ENCODE data around the gene GABRD.

Gene GABRD

DNA sequence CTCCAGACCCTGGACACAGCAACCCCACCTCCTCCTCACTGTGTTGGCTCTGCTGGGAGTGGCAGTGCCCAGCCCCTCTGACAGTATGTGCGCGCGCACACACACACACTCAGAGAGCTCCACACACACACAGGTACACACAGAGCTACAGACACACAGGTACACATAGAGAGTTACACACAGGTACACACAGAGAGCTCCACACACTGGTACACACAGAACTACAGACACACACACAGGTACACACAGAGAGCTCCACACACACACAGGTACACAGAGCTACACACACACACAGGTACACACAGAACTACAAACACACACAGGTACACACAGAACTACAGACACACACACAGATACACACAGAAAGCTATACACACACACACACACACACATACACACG lies 24.7 kb downstream of the GABRD start:
- TF ChIP-seq POU2F2 (IDR thresholded peaks at IDR 0.05; ENCODE audit: low read depth, low read length) (no peak), SPI1 (IDR thresholded peaks at IDR 0.05; ENCODE audit: low read depth, low read length) (no peak), PAX5 (IDR thresholded peaks at IDR 0.05; ENCODE audit: insufficient read depth, low read length, severe bottlenecking) (no peak), POLR2AphosphoS5 (IDR thresholded peaks at IDR 0.05; ENCODE audit: low read depth, low read length) (no peak), TAF1 (IDR thresholded peaks at IDR 0.05; ENCODE audit: low read depth, low read length) (no peak), POLR2A (IDR thresholded peaks at IDR 0.05; ENCODE audit: low read depth, low read length) (no peak)
- DNase-seq (ENCODE audit: insufficient read length, low spot score) (no peak), FAIRE-seq (no peak)

DNA sequence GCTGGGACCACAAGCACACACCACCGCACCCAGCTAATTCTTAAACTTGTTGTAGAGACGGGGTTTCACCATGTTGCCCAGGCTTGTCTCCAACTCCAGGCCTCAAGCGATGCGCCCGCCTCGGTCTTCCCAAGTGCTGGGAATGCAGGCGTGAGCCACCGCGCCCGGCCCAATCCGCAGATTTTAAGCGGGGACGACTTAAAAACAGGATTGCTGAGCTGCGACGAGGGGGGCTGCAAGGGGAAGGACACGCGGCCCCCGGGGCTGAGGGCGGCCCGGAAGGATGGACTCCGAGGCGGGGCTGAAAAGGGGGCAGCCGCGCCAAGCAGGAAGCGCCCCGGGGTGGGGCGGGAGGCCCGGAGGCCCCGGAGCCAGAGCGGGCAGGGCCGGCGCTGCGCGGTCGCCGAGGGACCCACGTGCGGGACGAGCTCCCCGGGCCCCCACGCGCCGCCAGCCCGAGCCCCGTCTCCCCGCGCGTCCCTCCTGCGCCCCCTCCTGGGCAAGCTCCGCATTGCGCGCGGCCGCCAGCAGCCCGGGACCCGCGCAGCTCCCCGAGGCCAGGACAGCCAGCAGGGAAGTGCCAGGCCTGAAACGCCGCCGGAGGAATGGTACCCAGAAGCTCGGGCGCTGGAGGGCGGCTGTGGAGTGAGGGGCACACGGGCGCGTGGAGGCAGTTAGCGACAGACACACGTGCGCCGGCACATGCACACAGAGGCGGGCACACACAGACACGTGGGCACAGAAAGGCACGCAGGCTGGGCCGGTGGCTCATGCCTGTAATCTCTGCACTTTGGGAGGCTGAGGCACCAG lies 25.6 kb downstream of the GABRD start:
- FAIRE-seq (peak; percentile 45), DNase-seq (ENCODE audit: insufficient read length, low spot score) (peak; percentile 89)
- no peak for TF ChIP-seq SPI1 (IDR thresholded peaks at IDR 0.05; ENCODE audit: low read depth, low read length)
- no peak for TF ChIP-seq POU2F2 (IDR thresholded peaks at IDR 0.05; ENCODE audit: low read depth, low read length)
- TF ChIP-seq PAX5 (IDR thresholded peaks at IDR 0.05; ENCODE audit: insufficient read depth, low read length, severe bottlenecking), result no peak
- no peak for TF ChIP-seq POLR2AphosphoS5 (IDR thresholded peaks at IDR 0.05; ENCODE audit: low read depth, low read length)
- no peak for TF ChIP-seq POLR2A (IDR thresholded peaks at IDR 0.05; ENCODE audit: low read depth, low read length)
- no peak for TF ChIP-seq TAF1 (IDR thresholded peaks at IDR 0.05; ENCODE audit: low read depth, low read length)

DNA sequence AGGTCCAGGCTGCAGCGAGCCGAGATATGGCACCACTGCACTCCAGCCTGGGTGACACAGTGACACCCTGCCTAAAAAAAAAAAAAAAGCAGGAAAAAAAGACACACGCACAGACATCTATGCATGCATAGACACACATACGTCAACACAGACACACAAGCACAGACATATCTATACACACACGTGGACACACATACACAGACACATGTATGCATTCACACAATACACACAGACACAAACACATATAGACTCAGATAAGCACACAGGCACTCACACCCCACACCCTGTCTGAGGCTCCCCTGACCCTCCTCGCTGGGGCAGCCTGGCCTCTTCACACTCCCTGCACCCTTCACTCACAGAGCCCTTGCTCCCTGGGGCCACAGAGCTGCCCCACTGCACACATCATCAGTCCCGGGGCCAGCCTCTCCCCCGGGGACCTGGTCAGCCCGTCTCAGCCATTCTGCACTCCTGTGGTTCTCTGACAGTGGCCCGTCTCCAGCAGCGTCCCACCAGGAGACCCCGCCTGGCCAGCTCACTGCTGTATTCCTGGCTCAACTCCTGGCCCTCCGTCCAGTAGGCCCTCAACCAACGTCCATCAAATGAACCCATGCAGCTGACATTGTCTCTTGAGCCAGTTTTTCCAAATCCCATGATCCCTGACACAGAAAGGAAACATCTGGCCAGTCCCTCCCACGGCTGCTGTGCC lies 26.5 kb downstream of the GABRD start:
- FAIRE-seq (peak; percentile 50), DNase-seq (ENCODE audit: insufficient read length, low spot score) (no peak)
- TF ChIP-seq TAF1 (IDR thresholded peaks at IDR 0.05; ENCODE audit: low read depth, low read length) (no peak), POLR2AphosphoS5 (IDR thresholded peaks at IDR 0.05; ENCODE audit: low read depth, low read length) (no peak), PAX5 (IDR thresholded peaks at IDR 0.05; ENCODE audit: insufficient read depth, low read length, severe bottlenecking) (no peak), SPI1 (IDR thresholded peaks at IDR 0.05; ENCODE audit: low read depth, low read length) (no peak), POLR2A (IDR thresholded peaks at IDR 0.05; ENCODE audit: low read depth, low read length) (no peak), POU2F2 (IDR thresholded peaks at IDR 0.05; ENCODE audit: low read depth, low read length) (no peak)

DNA sequence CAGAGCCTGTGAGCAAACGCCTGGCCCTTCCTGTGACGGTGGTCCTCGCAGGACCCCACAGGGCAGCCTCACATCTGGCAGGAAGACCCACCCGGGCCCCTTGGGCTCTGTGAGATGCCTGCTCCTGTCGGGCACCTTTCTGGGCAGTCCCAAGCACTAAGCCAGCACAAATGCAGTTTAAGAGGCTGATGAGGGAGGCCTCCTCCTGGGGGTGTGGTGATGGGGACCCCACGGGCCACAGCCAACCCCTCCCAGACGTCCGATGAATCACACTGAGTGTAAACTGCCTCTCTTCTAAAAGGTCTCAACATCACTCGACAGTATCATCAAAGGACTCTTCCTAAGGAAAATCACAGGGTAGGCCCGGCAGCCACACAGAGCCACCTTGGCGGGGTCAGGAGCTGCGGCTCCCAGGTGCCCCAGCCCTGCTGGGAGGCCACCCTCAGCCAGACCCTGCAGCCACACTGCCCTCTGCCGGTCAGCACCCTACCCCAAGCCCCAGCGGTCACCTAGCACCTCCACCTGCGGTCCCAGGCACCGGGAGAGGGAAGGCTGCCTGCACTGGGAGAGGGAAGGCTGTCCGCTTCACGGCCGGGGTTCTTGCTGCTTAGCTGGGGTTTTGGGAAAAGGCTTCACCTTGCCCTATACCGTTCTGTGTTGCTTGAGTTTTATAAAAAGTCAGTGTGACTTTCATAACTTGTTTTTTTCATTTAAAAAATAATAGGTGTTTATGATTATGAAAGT lies 27.2 kb downstream of the GABRD start:
- peak; percentile 75 for FAIRE-seq
- peak; percentile 61 for DNase-seq (ENCODE audit: insufficient read length, low spot score)
- TF ChIP-seq TAF1 (IDR thresholded peaks at IDR 0.05; ENCODE audit: low read depth, low read length) (no peak), POU2F2 (IDR thresholded peaks at IDR 0.05; ENCODE audit: low read depth, low read length) (no peak), SPI1 (IDR thresholded peaks at IDR 0.05; ENCODE audit: low read depth, low read length) (no peak), POLR2AphosphoS5 (IDR thresholded peaks at IDR 0.05; ENCODE audit: low read depth, low read length) (no peak), PAX5 (IDR thresholded peaks at IDR 0.05; ENCODE audit: insufficient read depth, low read length, severe bottlenecking) (no peak), POLR2A (IDR thresholded peaks at IDR 0.05; ENCODE audit: low read depth, low read length) (no peak)

DNA sequence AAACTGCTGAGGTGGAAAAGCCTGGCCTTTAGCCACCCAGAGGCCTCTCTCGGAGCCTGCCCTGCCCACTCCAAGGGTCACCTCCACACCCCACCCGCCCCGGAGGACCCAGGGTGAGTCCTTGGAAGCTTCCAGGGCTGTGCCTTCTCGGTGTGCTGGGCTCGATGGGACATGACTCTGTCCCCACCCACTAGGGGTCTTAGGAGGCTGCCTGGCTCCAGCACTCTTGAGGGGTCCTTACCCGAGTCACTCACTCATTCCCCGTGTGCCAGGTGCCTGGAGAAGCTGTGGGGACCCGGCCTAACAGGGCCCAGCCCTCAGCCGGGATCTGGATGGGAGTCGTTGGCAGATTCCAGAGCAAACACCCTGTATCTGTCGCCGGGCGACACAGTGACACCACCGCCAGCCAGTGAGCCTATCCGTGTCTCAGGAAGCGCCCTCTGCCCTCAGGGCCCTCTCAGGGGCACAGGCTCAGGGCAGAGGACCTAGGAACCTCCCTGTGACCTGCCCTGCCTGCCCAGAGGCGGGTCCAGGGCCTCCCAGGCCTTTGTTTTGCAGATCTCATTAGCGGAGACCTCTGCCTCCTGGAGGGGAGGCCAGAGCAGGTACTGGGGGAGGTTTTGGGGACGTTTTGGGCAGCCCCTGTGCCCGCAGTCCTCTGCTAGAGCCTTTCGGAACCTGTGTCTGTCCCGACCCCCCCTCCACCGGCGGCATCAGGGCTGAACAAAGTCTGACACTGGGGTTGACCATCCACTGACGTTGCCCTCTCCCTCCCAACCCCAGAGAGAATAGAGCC lies 28.0 kb downstream of the GABRD start:
- TF ChIP-seq SPI1 (IDR thresholded peaks at IDR 0.05; ENCODE audit: low read depth, low read length) (no peak), POLR2A (IDR thresholded peaks at IDR 0.05; ENCODE audit: low read depth, low read length) (no peak), PAX5 (IDR thresholded peaks at IDR 0.05; ENCODE audit: insufficient read depth, low read length, severe bottlenecking) (no peak), POU2F2 (IDR thresholded peaks at IDR 0.05; ENCODE audit: low read depth, low read length) (no peak), TAF1 (IDR thresholded peaks at IDR 0.05; ENCODE audit: low read depth, low read length) (no peak), POLR2AphosphoS5 (IDR thresholded peaks at IDR 0.05; ENCODE audit: low read depth, low read length) (no peak)

DNA sequence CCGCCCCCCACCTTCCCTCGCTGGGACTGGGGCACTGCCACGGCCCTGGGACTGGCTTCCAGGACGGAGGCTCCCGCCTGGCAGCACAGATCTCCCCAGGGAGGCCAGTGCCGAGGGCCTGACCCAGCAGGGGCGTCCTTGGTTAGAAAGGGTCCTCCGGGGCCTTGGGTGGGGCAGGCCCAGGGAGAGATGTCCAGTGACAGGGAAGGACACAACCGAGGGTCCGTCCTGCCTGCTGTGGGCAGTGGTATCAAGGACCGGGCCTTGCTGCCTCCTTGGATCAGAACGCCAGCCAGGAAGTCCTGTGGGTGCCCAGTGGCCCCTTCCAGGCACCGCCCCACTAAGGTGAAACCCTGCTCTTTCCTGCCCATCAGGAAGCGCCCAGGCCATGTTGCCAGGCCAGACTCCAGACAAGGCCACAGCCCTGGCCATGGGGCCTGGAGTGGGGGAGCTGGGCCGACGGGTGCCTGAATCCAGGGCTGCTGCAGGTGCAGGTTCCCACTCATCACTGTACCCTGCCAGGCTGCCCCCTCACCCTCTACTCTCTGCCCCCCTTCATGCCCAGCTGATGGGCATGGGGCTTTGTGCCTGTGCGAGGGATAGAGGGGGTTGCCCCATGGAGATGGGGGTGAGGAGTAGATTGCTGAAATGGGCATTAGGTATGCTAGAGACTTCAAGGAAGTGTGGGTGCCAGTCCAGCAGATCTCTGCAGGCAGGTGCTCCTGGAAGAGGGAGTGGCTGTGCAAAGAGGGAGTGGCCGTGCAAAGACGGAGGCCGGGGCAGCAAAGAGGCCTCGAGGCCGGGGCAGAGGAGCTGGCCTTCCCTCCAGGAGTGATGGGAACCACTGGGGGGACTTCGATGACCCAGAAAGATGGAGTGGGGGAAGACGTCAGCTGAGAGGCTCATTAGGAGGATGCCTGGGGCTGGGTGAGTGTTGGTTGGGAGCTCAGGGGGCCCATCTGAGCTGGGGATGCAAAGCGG lies 28.9 kb downstream of the GABRD start:
- TF ChIP-seq PAX5 (IDR thresholded peaks at IDR 0.05; ENCODE audit: insufficient read depth, low read length, severe bottlenecking) (no peak), POU2F2 (IDR thresholded peaks at IDR 0.05; ENCODE audit: low read depth, low read length) (no peak), TAF1 (IDR thresholded peaks at IDR 0.05; ENCODE audit: low read depth, low read length) (no peak), POLR2AphosphoS5 (IDR thresholded peaks at IDR 0.05; ENCODE audit: low read depth, low read length) (no peak), SPI1 (IDR thresholded peaks at IDR 0.05; ENCODE audit: low read depth, low read length) (no peak), POLR2A (IDR thresholded peaks at IDR 0.05; ENCODE audit: low read depth, low read length) (no peak)
- DNase-seq (ENCODE audit: insufficient read length, low spot score) (no peak), FAIRE-seq (no peak)

More for the DNA sequence above, 28.0 kb downstream of the GABRD start:
- FAIRE-seq (no peak), DNase-seq (ENCODE audit: insufficient read length, low spot score) (no peak)

DNA sequence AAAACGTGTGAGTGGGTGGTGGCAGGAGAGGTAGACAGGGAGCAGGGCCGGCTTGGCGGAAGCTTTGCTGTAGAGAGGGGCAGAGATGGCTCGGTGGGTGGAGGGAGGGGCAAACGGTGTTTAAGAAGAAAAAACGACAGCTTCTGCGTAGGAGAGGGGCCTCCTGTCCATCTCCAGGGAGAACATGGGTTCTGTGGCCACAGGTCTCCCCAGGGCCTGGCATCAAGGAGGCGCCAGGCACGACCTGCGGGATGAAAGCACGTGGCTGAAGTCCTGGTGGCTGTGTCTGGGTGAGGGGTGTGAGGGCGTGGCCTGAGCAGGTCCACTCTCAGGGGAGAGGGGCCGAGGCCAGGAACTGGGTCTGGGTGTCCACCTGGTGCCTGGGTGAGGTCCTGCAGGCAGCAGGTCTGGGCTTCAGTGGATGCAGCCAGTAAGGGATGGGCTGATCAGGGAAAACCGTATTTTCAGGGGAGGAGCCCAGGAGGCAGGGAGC lies 30.1 kb downstream of the GABRD start:
- FAIRE-seq (no peak), DNase-seq (ENCODE audit: insufficient read length, low spot score) (no peak)
- TF ChIP-seq SPI1 (IDR thresholded peaks at IDR 0.05; ENCODE audit: low read depth, low read length), result no peak
- no peak for TF ChIP-seq POLR2AphosphoS5 (IDR thresholded peaks at IDR 0.05; ENCODE audit: low read depth, low read length)
- TF ChIP-seq POU2F2 (IDR thresholded peaks at IDR 0.05; ENCODE audit: low read depth, low read length), result no peak
- no peak for TF ChIP-seq PAX5 (IDR thresholded peaks at IDR 0.05; ENCODE audit: insufficient read depth, low read length, severe bottlenecking)
- no peak for TF ChIP-seq TAF1 (IDR thresholded peaks at IDR 0.05; ENCODE audit: low read depth, low read length)
- TF ChIP-seq POLR2A (IDR thresholded peaks at IDR 0.05; ENCODE audit: low read depth, low read length), result no peak

All from GM12891 (cell line).